Parathyroid adenoma (tissue), 2 donors: ENCODE data around the gene SNX27.

Experiments
- H2AFZ ChIP-seq: fragments of 300-600 bp; sonication (generic); one replicate; pipeline ENCODE4 v1.7.0; 2017; ENCODE audit warnings: antibody characterized with exemption, mild to moderate bottlenecking
- H3K27ac ChIP-seq: fragments of 300-600 bp; sonication (generic); one replicate; pipeline ENCODE4 v1.7.0; 2017
- H3K27me3 ChIP-seq: fragments of 300-600 bp; sonication (generic); one replicate; pipeline ENCODE4 v1.7.0; 2017; ENCODE audit warnings: low read length; ENCODE audit not compliant: control insufficient read depth, insufficient read depth
- H3K36me3 ChIP-seq: fragments of 300-600 bp; sonication (generic); one replicate; pipeline ENCODE4 v1.7.0; 2017; ENCODE audit warnings: low read length; ENCODE audit not compliant: control insufficient read depth, insufficient read depth
- H3K4me1 ChIP-seq: fragments of 300-600 bp; sonication (generic); one replicate; pipeline ENCODE4 v1.7.0; 2017; ENCODE audit warnings: control low read depth
- H3K4me2 ChIP-seq: fragments of 300-600 bp; sonication (generic); one replicate; pipeline ENCODE4 v1.7.0; 2017; ENCODE audit warnings: low read length
- H3K4me3 ChIP-seq: fragments of 300-600 bp; sonication (generic); one replicate; pipeline ENCODE4 v1.7.0; 2017; ENCODE audit warnings: low read depth, low read length
- H3K79me2 ChIP-seq: fragments of 300-600 bp; sonication (generic); one replicate; pipeline ENCODE4 v1.7.0; 2017; ENCODE audit warnings: control low read depth
- H3K9ac ChIP-seq: fragments of 300-600 bp; sonication (generic); one replicate; pipeline ENCODE4 v1.7.0; 2017; ENCODE audit warnings: mild to moderate bottlenecking
- H3K9me3 ChIP-seq: fragments of 300-600 bp; sonication (generic); one replicate; pipeline ENCODE4 v1.7.0; 2017; ENCODE audit warnings: low read length; ENCODE audit not compliant: control insufficient read depth
- CTCF ChIP-seq: fragments of 300-600 bp; sonication (generic); IDR thresholded peaks from one replicate; pipeline ENCODE4 v1.7.0; 2017; ENCODE audit warnings: antibody characterized with exemption, mild to moderate bottlenecking
- donor health status: primary hyperparathyroidism.

SNX27 gene

GRCh38 chr1:151611832-151612500 is at the start of gene SNX27:
Gene SNX27, plus strand, starts transcription at chr1:151612050. Its CDS starts 152 bp downstream, at chr1:151612202.
- peak within 1 kb of the TSS; percentile 83 for H3K4me2 ChIP-seq
- H3K9me3 ChIP-seq: no peaks in the 10 kb centered on the region
- peak within 1 kb of the TSS; percentile 94 for H3K4me3 ChIP-seq
- H3K36me3 ChIP-seq: no peaks in the 10 kb centered on the region
- H3K27me3 ChIP-seq: no peaks in the 10 kb centered on the region
- H3K4me1 ChIP-seq: peaks cover 5% of the 10 kb centered on the region
- peak within 1 kb of the TSS; percentile 85 for H3K27ac ChIP-seq
- H2AFZ ChIP-seq: peak within 1 kb of the TSS; percentile 89
- peak within 1 kb of the TSS; percentile 76 for H3K9ac ChIP-seq
- no peak for TF ChIP-seq CTCF
- no peaks in the 10 kb centered on the region for H3K79me2 ChIP-seq

- no peaks in the 10 kb centered on the region for H3K79me2 ChIP-seq
- H3K4me1 ChIP-seq: no peaks in the 10 kb centered on the region
- no peak overlapping the region for H3K9ac ChIP-seq
- no peaks in the 10 kb centered on the region for H3K27me3 ChIP-seq
- no peak overlapping the region for H3K27ac ChIP-seq
- H3K4me2 ChIP-seq: no peak overlapping the region
- TF ChIP-seq CTCF: no peak
- H3K4me3 ChIP-seq: no peak overlapping the region
- no peak overlapping the region for H2AFZ ChIP-seq
- no peaks in the 10 kb centered on the region for H3K9me3 ChIP-seq
- H3K36me3 ChIP-seq: no peaks in the 10 kb centered on the region
These were observed 49.2 kb upstream of the SNX27 start for GRCh38 chr1:151562661-151563060.

GRCh38 chr1:151563376-151563775 is 48.5 kb upstream of the SNX27 start:
- Histone ChIP-seq H3K36me3 (no peaks in the 10 kb centered on the region), H3K4me3 (no peak overlapping the region), H3K27me3 (no peaks in the 10 kb centered on the region), H3K4me1 (no peaks in the 10 kb centered on the region), H3K9me3 (no peaks in the 10 kb centered on the region), H3K79me2 (no peaks in the 10 kb centered on the region), H2AFZ (no peak overlapping the region), H3K4me2 (no peak overlapping the region), H3K27ac (no peak overlapping the region), H3K9ac (no peak overlapping the region)
- TF ChIP-seq CTCF: no peak

- Histone ChIP-seq H3K27ac (no peak overlapping the region), H3K4me1 (no peaks in the 10 kb centered on the region), H2AFZ (no peak overlapping the region), H3K9ac (no peak overlapping the region), H3K4me2 (no peak overlapping the region), H3K4me3 (no peak overlapping the region), H3K79me2 (no peaks in the 10 kb centered on the region), H3K9me3 (no peaks in the 10 kb centered on the region), H3K27me3 (no peaks in the 10 kb centered on the region), H3K36me3 (no peaks in the 10 kb centered on the region)
- no peak for TF ChIP-seq CTCF
These were observed 46.2 kb upstream of the SNX27 start for GRCh38 chr1:151565502-151566189.
